ENCODE measurements around the gene TTC32. TPM values are rescaled to one million over a fixed set of nuclear protein-coding genes. Genes with fewer than 3 reads are reported as not detected.

TTC32 gene
- total RNA-seq, 1 donor from 2014 or later, result 15.3 TPM

DNA sequence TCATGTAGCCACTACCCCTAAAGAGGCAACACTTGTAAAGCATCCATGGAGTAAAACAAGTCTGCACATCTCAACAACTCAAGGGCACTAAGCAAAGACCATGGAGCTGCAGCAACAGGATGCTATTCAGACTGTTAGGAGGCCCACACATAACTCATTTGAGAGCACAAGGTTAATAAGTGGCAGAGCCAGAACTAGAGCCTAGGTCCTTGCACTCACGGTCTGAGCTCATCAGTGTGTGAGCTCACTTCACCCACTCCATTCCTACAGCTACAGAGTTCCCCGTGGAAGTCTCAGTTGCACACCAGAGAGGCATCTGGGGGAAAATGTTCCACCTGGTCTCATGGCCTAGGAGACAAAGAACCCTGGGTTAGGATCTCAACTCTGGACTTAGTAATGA is 35.0 kb downstream of the TTC32 start:
- TF ChIP-seq, protein P1, sequence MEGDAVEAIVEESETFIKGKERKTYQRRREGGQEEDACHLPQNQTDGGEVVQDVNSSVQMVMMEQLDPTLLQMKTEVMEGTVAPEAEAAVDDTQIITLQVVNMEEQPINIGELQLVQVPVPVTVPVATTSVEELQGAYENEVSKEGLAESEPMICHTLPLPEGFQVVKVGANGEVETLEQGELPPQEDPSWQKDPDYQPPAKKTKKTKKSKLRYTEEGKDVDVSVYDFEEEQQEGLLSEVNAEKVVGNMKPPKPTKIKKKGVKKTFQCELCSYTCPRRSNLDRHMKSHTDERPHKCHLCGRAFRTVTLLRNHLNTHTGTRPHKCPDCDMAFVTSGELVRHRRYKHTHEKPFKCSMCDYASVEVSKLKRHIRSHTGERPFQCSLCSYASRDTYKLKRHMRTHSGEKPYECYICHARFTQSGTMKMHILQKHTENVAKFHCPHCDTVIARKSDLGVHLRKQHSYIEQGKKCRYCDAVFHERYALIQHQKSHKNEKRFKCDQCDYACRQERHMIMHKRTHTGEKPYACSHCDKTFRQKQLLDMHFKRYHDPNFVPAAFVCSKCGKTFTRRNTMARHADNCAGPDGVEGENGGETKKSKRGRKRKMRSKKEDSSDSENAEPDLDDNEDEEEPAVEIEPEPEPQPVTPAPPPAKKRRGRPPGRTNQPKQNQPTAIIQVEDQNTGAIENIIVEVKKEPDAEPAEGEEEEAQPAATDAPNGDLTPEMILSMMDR (IDR thresholded peaks at IDR 0.05; ENCODE audit: partially characterized antibody, unreplicated experiment), result no peak
- H3K27me3 Mint-ChIP-seq (ENCODE audit: unreplicated experiment), result peaks cover 7% of the 10 kb centered on the region
- no peak for DNase-seq
- H3K9me3 Mint-ChIP-seq (ENCODE audit: unreplicated experiment), result no peaks in the 10 kb centered on the region
- no peak overlapping the region for H3K4me3 Mint-ChIP-seq (ENCODE audit: unreplicated experiment)
- H3K4me1 Mint-ChIP-seq (ENCODE audit: low read depth, unreplicated experiment), result peaks cover 2% of the 10 kb centered on the region
- no peak overlapping the region for H3K27ac Mint-ChIP-seq (ENCODE audit: unreplicated experiment)
- H3K36me3 Mint-ChIP-seq (ENCODE audit: unreplicated experiment), result no peaks in the 10 kb centered on the region

DNA sequence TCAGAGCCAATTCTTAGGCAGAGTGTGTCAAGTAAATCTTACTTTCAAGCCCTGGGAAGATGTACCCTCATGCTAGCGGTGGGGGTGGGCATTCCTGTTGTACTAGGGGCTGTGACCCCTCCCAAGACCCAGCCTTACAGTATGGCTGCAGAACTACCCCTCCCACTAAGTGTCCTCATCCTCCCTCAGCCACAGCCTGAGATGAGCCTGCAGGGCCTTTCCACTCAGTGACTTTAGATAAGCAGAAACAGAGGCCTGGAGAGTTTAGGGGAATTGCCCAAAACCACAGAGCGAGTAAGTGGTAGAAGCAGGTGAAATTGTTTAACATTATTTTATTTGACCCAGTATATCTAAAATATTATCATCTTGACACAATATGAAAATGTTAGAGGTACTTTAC is 36.6 kb downstream of the TTC32 start:
- no peak for DNase-seq
- Mint-ChIP-seq H3K9me3 (ENCODE audit: unreplicated experiment) (no peaks in the 10 kb centered on the region), H3K4me3 (ENCODE audit: unreplicated experiment) (no peak overlapping the region), H3K36me3 (ENCODE audit: unreplicated experiment) (no peaks in the 10 kb centered on the region), H3K4me1 (ENCODE audit: low read depth, unreplicated experiment) (peaks cover 2% of the 10 kb centered on the region), H3K27me3 (ENCODE audit: unreplicated experiment) (peaks cover 9% of the 10 kb centered on the region), H3K27ac (ENCODE audit: unreplicated experiment) (no peak overlapping the region)
- TF ChIP-seq, protein P1 (IDR thresholded peaks at IDR 0.05; ENCODE audit: partially characterized antibody, unreplicated experiment), result no peak

DNA sequence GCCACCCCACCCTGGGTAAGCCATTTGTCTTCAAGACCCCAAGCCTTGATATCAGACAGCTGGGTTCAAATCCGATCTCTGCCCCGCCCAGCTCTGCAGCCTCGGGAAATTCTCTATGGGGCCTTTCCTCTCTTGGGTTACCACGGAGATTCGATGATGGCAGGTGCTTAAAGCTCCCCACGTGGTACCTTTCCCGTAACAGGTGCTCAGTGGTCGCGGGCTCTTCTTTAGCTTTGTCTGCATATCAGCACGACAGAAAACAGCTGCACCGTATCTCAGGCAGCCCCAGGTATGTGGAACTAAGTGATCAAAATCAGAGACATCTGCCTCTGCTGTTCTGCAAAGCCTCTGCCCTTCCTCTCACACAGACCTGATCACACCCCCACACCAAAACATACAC is 37.4 kb downstream of the TTC32 start:
- TF ChIP-seq, protein P1 (IDR thresholded peaks at IDR 0.05; ENCODE audit: partially characterized antibody, unreplicated experiment), result no peak
- Mint-ChIP-seq H3K4me3 (ENCODE audit: unreplicated experiment) (no peak overlapping the region), H3K36me3 (ENCODE audit: unreplicated experiment) (no peaks in the 10 kb centered on the region), H3K9me3 (ENCODE audit: unreplicated experiment) (no peaks in the 10 kb centered on the region), H3K27ac (ENCODE audit: unreplicated experiment) (no peak overlapping the region), H3K27me3 (ENCODE audit: unreplicated experiment) (peaks cover 9% of the 10 kb centered on the region), H3K4me1 (ENCODE audit: low read depth, unreplicated experiment) (peaks cover 2% of the 10 kb centered on the region)
- no peak for DNase-seq

DNA sequence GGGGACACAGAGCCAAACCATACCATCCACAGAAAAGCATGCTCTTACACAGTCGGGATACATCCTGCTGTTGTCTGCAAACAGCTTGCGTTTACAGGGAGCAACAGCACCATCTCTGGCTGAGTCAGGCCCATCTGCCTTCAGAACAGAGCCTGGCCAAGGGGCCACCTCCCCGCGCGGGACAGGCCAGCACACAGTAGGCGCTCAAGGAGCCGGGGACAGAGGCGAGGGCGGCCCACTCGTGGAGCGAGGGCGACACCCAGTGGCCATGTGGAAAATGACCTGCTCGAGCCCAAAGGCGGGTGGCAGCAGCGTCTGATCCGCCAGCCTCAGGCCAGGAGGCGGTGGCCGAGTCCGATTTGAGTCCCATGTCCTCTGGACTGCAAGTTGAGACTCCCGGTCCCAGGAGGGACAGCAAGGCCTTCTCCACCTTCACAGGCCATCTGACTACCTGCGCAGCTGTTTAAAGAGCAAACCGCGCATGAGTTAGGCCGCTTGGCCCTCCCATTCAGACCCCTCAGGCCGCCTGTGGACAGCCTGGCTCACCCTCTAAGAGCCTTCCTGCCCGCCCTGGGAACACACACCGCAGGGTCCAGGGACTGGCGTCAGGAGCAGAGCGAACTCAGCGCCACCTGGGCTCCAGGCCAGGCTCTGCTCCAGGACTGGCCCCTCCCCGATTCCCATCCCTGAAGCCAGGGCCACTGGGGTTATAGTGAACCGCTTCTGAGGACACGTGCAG is 38.3 kb downstream of the TTC32 start:
- no peak overlapping the region for H3K27ac Mint-ChIP-seq (ENCODE audit: unreplicated experiment)
- H3K36me3 Mint-ChIP-seq (ENCODE audit: unreplicated experiment), result no peaks in the 10 kb centered on the region
- TF ChIP-seq, protein P1 (IDR thresholded peaks at IDR 0.05; ENCODE audit: partially characterized antibody, unreplicated experiment), result peak; percentile 97
- DNase-seq, result peak; percentile 82
- H3K27me3 Mint-ChIP-seq (ENCODE audit: unreplicated experiment), result peaks cover 7% of the 10 kb centered on the region
- peaks cover 2% of the 10 kb centered on the region for H3K4me1 Mint-ChIP-seq (ENCODE audit: low read depth, unreplicated experiment)
- H3K9me3 Mint-ChIP-seq (ENCODE audit: unreplicated experiment), result no peaks in the 10 kb centered on the region
- H3K4me3 Mint-ChIP-seq (ENCODE audit: unreplicated experiment), result no peak overlapping the region

DNA sequence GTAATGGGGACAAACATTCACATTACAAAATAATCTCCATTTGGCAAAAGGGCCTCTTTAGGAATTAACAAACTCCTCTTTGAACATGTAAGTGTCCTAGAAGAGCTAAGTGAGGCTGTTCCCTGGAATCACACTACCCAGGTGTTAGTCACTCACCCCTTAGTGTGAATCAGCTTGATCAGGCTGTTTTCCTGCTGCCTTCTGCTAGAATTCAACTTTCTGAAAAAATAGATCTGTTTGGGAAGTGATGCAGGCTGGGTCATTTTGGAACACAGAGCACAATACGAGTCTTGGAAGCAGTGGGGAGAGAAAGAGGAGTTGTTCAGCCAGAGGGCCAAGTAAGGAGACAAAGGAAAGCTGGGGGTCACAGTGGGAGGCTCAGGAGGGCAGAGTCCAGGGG is 40.0 kb downstream of the TTC32 start:
- H3K27me3 Mint-ChIP-seq (ENCODE audit: unreplicated experiment), result peaks cover 3% of the 10 kb centered on the region
- H3K9me3 Mint-ChIP-seq (ENCODE audit: unreplicated experiment), result no peaks in the 10 kb centered on the region
- no peak for DNase-seq
- H3K4me1 Mint-ChIP-seq (ENCODE audit: low read depth, unreplicated experiment), result peaks cover 5% of the 10 kb centered on the region
- TF ChIP-seq, protein P1 (IDR thresholded peaks at IDR 0.05; ENCODE audit: partially characterized antibody, unreplicated experiment), result no peak
- H3K27ac Mint-ChIP-seq (ENCODE audit: unreplicated experiment), result no peak overlapping the region
- H3K4me3 Mint-ChIP-seq (ENCODE audit: unreplicated experiment), result no peak overlapping the region
- H3K36me3 Mint-ChIP-seq (ENCODE audit: unreplicated experiment), result no peaks in the 10 kb centered on the region
